ENCODE data around the gene STRADB. TPM values are rescaled to one million over a fixed set of nuclear protein-coding genes. Genes with fewer than 3 reads are reported as not detected.
A peak's percentile ranks its signal among the peaks of the same experiment; 100 is the strongest.

STRADB gene
- 24.3 and 29.3 TPM in 2 replicates for total RNA-seq (2021)
- percentile 64 among the genes with signal in this experiment for Bru-seq, nascent RNA
- BruChase-seq, experiment 1, labeled RNA remaining after a 2-hour chase, result percentile 63 among the genes with signal in this experiment
- percentile 64 among the genes with signal in this experiment for BruChase-seq, experiment 2, labeled RNA remaining after a 6-hour chase
- long read RNA-seq, transcript STRADB-201 (12 exons, 2,293 nt), result major isoform, 66 of 95 reads
- long read RNA-seq, partial matches to known transcripts, result 11 of 95 reads
- long read RNA-seq, other reads (novel, unspliced or antisense), result 17 of 95 reads

- H3K4me1 ChIP-seq (ENCODE audit: insufficient read depth, low read length, poor library complexity, severe bottlenecking), result peaks cover 14% of the 10 kb centered on the region
- DNase-seq (ENCODE audit: low spot score), result peak; percentile 96
- 0 out of 2 replicates have a peak, but pooled peaks have one; percentile 15 for TF ChIP-seq CTCF (conservative IDR thresholded peaks at IDR 0.05; ENCODE audit: low read depth, low read length)
- no peak for TF ChIP-seq EZH2 (IDR thresholded peaks at IDR 0.05; ENCODE audit: borderline replicate concordance, low read depth, low read length, poor library complexity, severe bottlenecking)
- no peaks in the 10 kb centered on the region for H3K36me3 ChIP-seq (ENCODE audit: insufficient read depth, low read length, poor library complexity, severe bottlenecking)
- POLR2A ChIA-PET (ENCODE audit: low non-redundant PET), result interaction anchor here (0.6 to 0.8 kb wide), 3 partner anchors 11 to 49 kb away, joined by 3 to 7 read pairs (median 5); no protein-coding TSS in a partner anchor
- H3K27me3 ChIP-seq (replicated peaks; ENCODE audit: insufficient read depth, low read depth, low read length, poor library complexity), result no peaks in the 10 kb centered on the region
- CTCF ChIA-PET, result interaction anchor here (0.6 to 1.0 kb wide), 4 partner anchors 47 to 1672 kb away, joined by 3 to 7 read pairs (median 4); no protein-coding TSS in a partner anchor
- peak within 1 kb of the TSS; percentile 77 for H3K4me3 ChIP-seq (ENCODE audit: low read depth, low read length, poor library complexity, severe bottlenecking)
- H3K27ac ChIP-seq (ENCODE audit: low read depth, low read length, poor library complexity, severe bottlenecking), result peak within 1 kb of the TSS; percentile 73
- intact Hi-C loops (cut with micrococcal nuclease; ENCODE audit: unreplicated experiment), result no loop called here
- H3K9me3 ChIP-seq (ENCODE audit: low read depth, low read length, poor library complexity, severe bottlenecking), result no peaks in the 10 kb centered on the region
- BruUV-seq (replicated peaks), result no TSS peak
Measured at GRCh38 chr2:201451292-201452057, at the start of gene STRADB, which contains the start of gene TRAK2. STRADB (plus strand) TSS chr2:201451740; CDS start chr2:201454841, 3,101 bp downstream. TRAK2 (minus strand) TSS chr2:201451458; CDS start chr2:201420507, 30,951 bp downstream.

GRCh38 chr2:201401815-201402214 lies 49.7 kb upstream of the STRADB start:
- ChIA-PET POLR2A (ENCODE audit: low non-redundant PET) (interaction anchor here (0.6 to 0.7 kb wide), 3 partner anchors 53 to 936 kb away, joined by 3 read pairs; no protein-coding TSS in a partner anchor), CTCF (no interaction called here)
- Histone ChIP-seq H3K36me3 (ENCODE audit: insufficient read depth, low read length, poor library complexity, severe bottlenecking) (peaks cover 17% of the 10 kb centered on the region), H3K4me3 (ENCODE audit: low read depth, low read length, poor library complexity, severe bottlenecking) (no peak overlapping the region), H3K27me3 (replicated peaks; ENCODE audit: insufficient read depth, low read depth, low read length, poor library complexity) (no peaks in the 10 kb centered on the region), H3K9me3 (ENCODE audit: low read depth, low read length, poor library complexity, severe bottlenecking) (no peaks in the 10 kb centered on the region), H3K27ac (ENCODE audit: low read depth, low read length, poor library complexity, severe bottlenecking) (no peak overlapping the region), H3K4me1 (ENCODE audit: insufficient read depth, low read length, poor library complexity, severe bottlenecking) (peaks cover 54% of the 10 kb centered on the region)
- intact Hi-C loops (cut with micrococcal nuclease; ENCODE audit: unreplicated experiment), result no loop called here
- no TSS peak for BruUV-seq (replicated peaks)
- no peak for DNase-seq (ENCODE audit: low spot score)
- TF ChIP-seq EZH2 (IDR thresholded peaks at IDR 0.05; ENCODE audit: borderline replicate concordance, low read depth, low read length, poor library complexity, severe bottlenecking) (no peak), CTCF (conservative IDR thresholded peaks at IDR 0.05; ENCODE audit: low read depth, low read length) (no peak)

DNA sequence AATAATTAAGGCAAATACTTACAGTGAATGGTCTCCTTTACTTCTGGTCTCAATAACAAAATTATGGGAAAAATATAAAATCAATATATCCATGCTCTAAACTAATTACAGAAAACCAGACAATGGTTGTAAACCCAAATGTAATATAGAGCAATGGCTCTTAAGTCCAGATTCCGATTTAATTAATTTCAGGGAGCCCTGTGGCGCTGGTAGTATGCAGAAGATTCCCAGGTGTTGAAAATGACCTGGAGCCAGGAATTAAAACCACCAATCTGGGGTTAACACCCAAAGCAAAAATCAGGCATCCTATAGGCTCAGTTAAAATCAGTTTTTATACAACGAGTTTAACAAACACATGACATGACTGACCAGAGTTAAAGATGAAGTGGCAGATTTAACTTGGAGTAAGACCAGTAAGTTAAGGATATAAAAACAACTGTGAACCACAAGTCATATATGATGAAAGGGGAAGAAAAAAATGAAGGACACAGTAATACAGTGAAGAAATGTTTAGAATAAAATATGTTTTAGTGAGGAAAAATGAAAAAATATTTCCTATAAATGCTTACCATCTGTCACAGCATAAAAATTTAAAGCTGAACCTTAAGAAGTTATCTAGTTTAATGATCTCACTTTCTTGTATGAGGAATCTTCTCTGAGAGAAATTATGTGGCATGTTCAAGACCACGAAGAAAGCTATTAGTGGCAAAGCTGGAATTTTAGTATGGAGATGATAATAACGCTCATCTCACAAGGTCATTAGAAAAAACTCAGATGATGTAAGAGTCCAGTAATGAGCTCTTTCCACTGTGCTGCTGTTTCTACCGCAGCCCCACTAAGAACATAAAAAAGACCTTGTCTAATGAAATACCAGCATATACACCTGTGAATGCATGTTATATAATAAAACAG lies 48.6 kb upstream of the STRADB start:
- Histone ChIP-seq H3K4me3 (ENCODE audit: low read depth, low read length, poor library complexity, severe bottlenecking) (no peak overlapping the region), H3K4me1 (ENCODE audit: insufficient read depth, low read length, poor library complexity, severe bottlenecking) (peaks cover 64% of the 10 kb centered on the region), H3K9me3 (ENCODE audit: low read depth, low read length, poor library complexity, severe bottlenecking) (no peaks in the 10 kb centered on the region), H3K27me3 (replicated peaks; ENCODE audit: insufficient read depth, low read depth, low read length, poor library complexity) (no peaks in the 10 kb centered on the region), H3K27ac (ENCODE audit: low read depth, low read length, poor library complexity, severe bottlenecking) (peak overlapping the region; percentile 60), H3K36me3 (ENCODE audit: insufficient read depth, low read length, poor library complexity, severe bottlenecking) (peaks cover 6% of the 10 kb centered on the region)
- ChIA-PET POLR2A (ENCODE audit: low non-redundant PET) (interaction anchor here (0.5 to 0.6 kb wide), 2 partner anchors 31 to 48 kb away, joined by 3 to 7 read pairs; partner anchors contain the start of genes STRADB and TRAK2), CTCF (no interaction called here)
- intact Hi-C loops (cut with micrococcal nuclease; ENCODE audit: unreplicated experiment), result no loop called here
- no TSS peak for BruUV-seq (replicated peaks)
- TF ChIP-seq CTCF (conservative IDR thresholded peaks at IDR 0.05; ENCODE audit: low read depth, low read length), result no peak
- TF ChIP-seq EZH2 (IDR thresholded peaks at IDR 0.05; ENCODE audit: borderline replicate concordance, low read depth, low read length, poor library complexity, severe bottlenecking), result no peak
- no peak for DNase-seq (ENCODE audit: low spot score)
